RPMI7951 (cell line): Measurements from ENCODE around the gene PPARGC1A. TPM values are rescaled to one million over a fixed set of nuclear protein-coding genes. Genes with fewer than 3 reads are reported as not detected.
A peak's percentile ranks its signal among the peaks of the same experiment; 100 is the strongest.

Experiments used
- DNase-seq: peaks from one replicate; pipeline ENCODE4 v3.0.0-alpha.2; 2012; ENCODE audit warnings: low read depth
- total RNA-seq: library from RNA; depleted of rRNA; stranded (reverse); fragments of >200 nt; shearing (Covaris generic); gene quantifications from 2 replicates; pipeline ENCODE4 v1.2.3, GENCODE V29; 2014

Gene PPARGC1A
- total RNA-seq, 1 experiment from 2014 or later: 0.24 TPM

DNA sequence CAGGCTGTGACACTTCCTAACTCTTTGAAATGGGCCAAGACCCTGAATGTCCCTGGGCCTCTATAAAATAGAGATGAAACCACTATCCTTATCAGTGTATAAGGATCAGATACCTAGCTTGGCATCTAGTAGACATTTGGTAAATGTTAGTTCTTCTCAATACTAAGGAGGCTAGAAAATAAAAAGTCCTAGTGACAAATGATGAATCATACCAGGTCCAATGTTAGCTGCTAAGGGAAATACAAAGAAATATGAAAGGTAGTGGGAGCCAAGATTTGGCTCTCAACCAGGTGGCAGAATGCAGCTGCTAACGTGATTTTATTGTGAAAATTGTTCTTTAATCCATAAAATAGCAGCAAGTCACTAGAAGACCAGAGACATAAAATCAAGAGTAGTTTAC is 19.8 kb upstream of the PPARGC1A start:
- no peak for DNase-seq

DNA sequence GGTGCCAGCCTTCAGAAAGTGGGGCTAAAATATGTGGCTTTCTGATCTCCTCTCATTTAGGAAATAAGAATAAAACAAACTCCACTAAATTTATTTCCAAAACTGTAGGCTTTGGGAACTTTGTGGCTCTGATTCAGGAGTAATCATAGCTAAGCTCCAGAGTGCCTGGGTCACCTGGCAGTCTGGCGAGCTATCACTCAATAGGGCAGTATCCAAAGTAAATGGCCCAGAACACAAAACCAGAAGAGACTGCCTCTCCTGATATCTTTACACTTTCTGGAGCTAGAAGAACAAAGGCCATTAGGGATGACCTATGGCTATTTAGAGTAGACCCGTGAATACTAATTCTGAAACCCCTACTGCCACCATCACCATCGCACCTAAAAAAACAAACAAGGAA is 17.0 kb upstream of the PPARGC1A start:
- DNase-seq: no peak

DNA sequence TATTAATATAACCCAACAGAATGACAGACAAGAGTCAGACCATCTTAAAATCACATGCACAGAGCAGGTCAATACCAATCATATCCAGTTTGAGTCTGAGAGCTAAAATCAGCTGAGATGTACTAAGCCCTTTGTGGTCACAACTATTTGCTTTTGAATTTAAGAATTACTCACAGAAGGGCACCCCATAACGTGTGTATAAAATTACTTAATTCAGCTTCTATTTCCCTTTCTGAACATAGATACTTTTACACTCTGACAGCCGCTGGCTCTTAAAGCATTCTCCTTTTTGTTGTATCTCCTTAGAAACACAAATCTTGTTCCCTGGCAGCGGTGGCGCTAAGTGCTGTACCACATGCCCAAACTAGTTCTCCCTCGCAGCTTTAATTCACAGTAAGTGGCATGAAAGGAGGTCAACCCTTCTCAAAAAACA is 14.8 kb upstream of the PPARGC1A start:
- DNase-seq: no peak

DNA sequence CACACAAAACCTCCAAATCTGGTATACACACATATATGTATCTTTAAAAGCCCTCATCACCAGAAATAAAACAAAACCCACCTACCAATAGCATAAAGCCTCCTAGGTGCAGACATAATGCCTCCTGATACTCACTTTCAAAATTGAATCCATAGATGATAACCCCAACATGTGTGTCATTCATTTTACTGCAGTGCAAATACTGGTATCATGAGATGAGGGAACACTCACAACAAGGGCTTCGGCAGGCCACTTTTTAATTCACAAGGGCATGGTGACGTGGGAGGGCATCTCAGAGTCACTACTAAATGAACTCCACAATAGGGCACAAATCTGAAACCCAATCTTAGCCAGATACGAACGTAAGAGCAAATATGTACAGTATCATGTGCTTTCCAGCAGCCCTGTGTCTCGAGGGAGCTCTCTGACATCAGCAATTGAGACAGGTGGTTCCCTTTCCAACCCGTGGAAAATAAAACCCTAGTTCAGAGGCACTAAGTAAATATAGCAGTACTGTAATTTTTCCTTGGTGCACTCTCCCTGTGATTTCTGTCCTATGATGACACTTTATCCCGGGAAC is 14.1 kb upstream of the PPARGC1A start:
- no peak for DNase-seq

DNA sequence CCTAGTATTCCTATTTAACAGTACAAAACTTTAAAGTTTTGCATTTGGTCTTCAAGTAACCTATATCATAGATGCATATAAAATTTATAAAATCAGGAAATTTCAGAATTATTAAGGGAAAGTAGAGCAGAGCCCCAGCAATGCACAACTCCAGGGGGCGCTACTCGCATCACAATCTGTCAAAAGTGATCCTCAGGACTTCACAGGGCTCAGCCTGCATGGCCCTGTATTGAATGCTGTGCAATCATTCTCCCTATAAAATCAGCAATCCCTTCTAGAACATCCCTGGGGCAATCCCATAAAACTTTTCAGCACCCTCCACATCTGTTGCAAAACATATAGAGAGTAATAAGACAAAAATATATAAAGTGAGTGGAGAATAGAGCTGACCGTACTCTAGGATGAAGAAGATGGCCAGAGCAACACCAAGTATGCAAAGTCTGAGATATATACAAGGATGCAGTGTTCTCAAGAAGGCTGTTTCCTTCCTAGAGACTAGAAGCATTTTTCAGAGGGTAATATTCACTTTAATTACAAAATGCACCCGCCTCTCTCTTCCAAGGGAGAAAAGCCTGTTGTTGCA is 12.5 kb upstream of the PPARGC1A start:
- no peak for DNase-seq

DNA sequence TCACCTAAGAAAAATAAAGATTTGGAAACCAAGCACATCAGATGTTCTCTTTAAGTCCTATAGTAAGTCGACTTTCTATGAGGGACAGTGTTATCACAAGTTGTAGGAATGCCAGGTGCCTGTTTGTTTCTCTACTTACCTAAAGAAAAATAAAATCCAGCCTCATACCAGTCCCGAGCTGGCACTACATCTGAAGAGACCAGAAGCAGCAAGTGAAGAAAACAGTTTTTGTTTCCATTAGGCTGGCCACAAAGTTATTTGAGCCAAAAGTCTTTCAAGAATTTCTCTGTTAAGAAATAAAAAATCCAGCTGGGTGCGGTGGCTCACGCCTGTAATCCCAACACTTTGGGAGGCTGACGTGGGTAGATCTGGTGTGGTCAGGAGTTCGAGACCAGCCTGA is 10.8 kb upstream of the PPARGC1A start:
- no peak for DNase-seq

DNA sequence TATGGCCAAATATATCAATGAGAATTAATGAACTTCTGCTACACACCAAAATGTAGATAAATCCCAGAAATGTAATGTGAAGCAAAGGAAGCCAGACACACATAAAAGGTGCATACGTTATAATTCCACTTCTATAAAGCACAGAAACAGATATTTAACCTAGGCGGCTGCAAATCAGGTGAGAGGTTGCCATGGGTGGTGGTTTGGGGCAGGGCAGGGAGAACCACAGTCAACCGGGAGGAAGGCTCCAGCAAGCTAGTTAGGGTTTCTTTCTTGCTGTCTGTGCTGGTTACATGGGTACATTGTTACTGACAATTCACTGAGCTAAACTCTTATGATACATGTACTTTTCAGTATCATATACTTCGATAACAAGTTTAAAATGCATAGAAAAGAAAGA is 9.7 kb upstream of the PPARGC1A start:
- DNase-seq: no peak

DNA sequence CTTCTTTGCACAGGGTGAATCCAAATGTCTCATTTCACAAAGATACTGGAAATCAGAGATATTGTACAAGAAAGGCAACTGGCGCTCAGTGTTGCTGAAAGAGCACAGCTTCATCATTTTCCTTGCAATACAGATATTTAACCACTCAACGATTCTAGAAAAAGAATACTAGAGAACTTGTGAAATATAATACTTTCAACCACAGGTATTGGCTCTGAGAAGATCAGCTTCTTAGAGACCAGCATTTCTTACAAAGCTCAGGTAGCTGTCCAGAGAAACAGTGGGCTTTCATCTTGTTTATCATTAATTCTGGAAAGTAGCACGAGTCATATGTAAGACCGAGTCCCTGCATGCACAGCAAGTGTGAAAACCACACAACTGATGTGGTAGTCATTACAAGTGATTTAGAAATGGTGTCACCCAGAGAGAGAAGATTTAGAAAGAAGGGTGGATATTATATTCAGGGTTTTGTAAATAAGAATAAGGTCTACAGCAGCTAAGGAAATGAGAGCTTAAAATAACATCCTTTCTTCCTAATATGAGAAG is 7.8 kb upstream of the PPARGC1A start:
- no peak for DNase-seq

DNA sequence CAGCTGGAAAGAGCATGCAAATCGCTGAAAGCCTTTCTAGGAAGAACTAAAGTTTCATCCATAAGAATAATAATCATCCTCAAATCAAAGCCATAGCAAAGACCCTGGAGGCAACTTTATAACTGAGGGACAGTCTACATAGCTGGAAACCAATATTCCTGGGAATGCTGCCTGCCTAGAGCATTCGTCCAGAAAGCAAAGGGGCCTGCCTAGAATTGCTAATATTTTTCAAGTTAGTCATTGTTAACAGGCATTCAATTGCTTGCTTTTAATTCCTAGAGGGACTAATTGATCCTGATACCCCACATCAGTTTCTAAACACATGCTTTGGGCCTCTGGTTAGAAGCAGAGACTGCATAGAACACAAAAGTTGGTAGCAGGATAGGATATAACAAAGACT is 4.2 kb upstream of the PPARGC1A start:
- no peak for DNase-seq

DNA sequence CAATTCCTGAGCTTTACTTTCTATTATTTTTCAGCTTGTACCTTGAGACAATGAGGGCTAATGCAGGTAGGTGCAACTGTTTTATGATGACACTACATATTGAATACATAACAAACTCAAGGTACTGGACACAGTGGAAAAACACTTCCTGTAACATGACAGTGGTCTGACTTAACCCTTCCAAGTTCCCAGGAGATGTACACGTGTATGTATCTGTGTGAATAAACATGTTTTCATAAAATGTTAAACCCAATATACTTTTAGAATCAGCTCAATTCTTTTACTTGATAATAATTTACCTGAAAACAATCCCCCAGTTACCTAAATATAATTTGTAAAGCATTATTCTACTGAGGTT is 1.2 kb upstream of the PPARGC1A start:
- DNase-seq: no peak

DNA sequence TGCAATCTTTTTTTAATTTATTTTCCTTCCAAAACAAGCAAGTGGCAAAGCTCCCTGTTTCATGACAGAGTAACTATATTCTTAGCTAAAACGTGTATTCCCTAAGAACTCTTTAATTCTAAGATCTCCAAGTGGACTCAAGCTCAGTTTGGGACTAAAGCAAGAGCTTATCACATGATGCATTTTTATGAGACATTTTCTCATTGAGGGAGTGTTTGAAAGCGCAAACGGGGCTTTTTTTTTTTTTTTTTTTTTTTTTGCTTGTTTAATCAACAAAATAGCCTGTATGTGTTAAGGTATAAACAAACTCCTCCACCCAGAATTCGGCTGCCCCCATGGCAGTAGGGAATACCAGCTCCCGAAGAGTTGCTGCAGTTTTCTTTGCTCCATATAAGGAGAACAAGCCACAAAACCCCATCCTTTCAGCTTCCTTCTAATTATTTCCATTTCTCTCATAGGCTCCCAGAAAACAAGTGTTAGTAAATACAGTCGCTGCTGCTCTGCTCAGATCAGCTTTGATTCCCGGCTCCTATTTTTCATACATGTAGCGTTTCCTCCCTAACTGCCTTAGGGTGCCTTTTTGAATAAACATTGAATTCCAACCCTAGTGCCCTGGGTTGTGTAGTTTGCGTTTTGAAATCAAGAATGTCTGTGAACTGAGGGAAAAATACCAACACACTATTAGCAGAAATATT is 669 bp upstream of the PPARGC1A start:
- DNase-seq: peak; percentile 15

DNA sequence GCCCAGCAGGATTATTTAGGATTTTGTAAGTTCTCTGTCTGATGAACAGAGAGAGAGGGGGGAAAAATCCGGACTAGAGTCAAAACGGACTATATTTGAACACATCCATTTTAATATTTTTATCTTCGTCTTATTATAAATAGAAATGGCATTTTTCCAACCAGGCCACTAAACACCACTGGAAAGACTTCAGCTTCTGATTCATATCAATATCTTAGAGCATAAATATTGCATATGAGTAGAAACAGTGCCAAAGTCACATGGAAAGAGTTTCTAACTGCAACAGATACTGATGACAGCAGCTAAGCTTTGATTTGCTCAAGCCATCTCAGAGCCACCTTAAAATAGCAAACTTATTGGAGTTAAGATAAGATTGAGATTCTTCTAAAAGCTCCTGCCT is 456 bp downstream of the PPARGC1A start:
- no peak for DNase-seq

DNA sequence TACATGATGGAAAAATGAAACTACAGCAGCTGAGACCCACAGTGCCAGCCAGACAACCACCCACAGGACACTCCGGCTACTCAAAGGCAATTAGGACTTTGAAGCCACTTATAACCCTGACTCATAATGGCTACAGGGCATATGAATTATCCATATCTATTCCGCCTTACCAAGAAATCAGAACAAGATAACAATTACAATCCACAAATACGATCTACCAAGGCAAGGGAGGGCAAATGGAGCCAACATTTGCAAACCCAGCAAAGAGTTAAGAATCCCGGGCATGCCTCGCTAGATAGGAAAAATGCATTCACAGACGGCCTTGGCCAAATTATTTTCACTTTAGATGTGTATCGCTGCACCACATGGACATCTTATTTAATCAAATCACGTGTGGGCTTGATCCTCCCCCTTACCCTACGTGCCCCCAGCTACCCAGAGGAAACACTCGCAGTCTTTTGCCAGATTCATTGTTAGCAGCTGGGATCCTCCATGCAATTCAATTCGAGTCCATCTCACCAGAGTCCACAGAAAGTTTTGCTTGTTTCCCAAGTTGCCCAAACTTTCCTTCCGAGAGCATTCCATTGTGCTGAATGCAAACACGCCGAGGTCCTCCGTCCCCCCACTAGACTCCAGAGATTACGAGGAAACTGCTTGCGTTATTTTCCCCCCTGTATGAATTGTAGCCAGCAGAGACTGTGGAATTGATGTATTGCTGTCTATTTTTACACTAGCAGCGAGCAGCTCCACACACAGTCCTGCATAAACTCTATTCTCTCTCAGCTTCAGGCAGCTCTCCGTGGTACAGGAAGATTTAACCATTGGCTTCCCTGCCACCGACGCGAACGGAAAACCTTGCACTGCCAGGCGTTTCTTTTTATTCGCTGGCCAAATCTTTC is 1.2 kb downstream of the PPARGC1A start:
- DNase-seq: peak; percentile 64

DNA sequence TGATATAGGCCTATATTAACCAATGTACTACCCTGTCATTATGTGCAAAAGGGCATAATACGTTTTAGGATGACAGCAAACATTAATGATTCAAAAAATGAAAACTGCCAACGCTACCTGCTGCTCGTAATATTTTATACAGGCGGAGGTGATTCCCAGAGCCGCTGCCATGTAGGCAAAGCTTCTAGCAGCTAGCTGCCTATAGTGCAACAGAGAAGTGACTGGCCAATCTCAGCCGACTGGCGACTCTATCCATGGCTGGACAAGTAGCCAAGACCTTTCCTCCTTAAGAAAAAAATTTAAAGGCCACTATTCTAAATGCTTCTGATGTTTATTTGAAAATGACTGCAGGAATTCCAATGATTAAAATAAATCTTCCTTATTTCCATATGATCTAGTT is 1.9 kb downstream of the PPARGC1A start:
- DNase-seq: no peak

DNA sequence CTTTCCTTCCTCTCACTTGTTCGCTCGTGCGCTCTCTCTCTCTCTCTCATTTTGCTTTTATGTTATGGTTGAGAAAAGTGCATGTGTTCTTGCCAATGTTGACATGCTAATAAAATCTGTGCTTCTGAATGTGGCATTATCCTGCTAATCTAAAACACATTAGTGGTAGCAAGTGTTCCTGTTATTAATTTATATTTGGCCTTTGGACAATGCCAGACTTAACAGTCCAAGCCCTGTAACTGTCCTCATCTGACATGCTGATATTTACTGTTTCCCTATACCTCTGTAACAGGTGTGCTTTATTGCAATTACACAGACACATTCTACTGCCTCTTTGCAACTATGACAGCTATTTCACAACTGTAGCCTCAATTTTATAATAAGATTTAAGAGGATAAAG is 2.7 kb downstream of the PPARGC1A start:
- DNase-seq: no peak

DNA sequence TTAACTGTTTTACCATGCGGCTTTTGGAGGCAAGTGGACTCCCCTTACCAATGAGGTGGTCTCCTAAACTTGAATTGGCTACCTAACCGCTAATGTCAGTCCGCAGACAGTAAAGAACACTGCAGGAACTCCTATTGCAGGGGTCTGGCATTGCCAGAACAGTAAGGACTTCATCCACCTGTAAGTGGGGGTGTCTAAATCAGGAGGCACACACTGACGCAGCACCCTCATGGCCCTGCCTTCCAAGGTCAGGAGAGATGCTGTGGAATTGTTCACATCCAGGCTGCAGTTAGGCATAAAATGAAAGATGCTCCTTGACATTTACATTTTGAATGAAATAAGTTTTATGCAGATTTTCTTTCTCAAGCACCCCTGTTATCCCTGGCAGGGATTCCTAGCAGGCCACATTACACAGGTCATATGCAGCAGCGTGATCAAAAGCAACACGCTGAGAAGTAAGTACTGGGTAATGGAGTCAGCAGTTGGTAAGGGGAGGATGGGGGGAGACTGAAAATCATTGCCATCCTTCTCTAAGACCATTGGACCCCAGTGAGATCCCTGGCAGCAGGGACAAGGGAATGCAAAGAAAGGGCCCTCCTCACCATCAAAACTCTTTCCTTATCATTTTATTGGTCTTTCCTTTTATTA is 3.8 kb downstream of the PPARGC1A start:
- no peak for DNase-seq

DNA sequence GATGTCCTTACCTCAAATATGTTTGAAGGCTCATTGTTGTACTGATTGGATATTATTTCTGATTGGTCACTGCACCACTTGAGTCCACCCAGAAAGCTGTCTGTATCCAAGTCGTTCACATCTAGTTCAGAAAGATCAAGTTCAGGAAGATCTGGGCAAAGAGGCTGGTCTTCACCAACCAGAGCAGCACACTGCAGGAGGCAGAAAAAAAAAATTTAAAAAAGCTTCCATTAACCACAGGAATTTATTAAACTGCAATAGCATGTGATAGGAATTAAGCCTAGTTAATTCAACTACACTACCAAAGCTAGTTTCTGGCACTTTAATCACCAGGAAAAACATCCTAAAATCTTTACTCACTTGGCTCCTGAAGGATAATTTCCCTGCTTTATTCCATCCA is 5.1 kb downstream of the PPARGC1A start:
- DNase-seq: no peak

DNA sequence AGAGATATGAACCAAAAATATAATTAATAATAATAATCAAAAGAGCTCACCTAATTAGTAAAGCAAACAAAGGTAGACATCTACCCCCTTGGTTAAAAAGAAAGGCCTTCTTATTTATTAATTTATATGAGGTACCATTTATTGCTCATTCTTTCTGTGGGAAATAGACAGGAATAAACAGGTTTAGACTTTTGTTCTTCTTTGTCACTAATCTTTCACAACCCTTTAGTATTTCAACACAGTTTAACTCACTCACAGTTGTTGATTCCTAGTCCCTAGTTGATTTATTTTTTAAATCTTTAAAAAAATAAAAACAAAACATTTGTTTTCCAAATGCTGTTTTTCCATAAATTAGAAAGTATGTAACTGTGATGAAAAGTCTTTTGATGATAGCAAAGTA is 5.6 kb downstream of the PPARGC1A start:
- DNase-seq: no peak

DNA sequence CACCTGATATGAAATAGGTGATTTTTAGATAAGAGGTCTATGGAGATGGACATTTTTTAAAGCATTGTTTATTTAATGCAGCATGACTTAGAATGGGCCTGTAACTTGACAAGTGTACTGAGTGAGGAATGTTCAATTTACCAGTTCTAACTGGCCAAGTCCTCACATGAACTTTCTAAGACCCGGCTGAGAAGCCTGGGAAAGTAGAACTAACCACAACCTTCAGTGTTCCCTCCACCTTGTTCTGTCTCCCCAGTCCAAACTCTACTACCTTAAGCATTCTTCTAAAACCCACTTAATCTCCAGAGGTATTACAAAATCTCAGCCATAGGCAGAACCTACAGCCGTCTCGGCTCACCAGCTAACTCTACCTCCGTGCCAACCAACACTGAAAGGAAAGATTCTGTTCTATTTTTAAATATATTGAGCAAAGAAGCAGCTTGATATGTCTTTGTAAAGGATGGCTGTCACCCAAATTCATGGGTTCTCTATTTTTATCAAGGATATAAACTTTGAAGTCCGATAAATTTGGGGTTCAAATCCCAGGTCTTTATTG is 6.8 kb downstream of the PPARGC1A start:
- DNase-seq: no peak

DNA sequence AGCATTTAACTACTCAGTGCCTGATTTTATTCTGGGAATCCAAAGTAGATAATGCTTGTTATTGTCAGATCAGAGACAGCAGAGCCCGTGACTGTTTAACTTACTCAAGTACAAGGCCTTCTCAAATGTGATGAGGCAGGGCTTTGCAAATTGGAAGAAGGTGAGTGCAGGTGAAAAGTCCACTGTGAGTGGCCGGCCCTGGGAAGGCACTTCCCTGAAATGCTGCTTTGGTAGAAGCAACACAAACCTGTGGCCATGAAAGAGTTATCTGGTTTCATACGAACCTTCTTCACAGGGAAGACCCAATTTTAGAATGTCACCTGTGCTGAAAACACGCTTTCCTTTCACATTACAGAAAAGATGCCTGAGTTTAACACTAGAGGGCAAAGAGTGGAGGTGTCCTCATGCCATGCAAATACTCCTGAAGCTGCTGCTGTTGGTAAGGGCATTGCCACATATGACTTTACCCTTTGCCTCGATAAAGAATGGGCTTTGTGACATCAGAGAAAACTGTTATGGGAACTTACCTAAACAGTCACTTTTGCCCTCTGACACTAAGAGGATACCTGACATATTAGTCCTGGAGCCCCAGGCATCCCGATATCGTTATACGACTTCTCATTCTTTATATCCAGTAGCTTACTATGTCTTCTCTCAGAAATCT is 8.0 kb downstream of the PPARGC1A start:
- DNase-seq: no peak

DNA sequence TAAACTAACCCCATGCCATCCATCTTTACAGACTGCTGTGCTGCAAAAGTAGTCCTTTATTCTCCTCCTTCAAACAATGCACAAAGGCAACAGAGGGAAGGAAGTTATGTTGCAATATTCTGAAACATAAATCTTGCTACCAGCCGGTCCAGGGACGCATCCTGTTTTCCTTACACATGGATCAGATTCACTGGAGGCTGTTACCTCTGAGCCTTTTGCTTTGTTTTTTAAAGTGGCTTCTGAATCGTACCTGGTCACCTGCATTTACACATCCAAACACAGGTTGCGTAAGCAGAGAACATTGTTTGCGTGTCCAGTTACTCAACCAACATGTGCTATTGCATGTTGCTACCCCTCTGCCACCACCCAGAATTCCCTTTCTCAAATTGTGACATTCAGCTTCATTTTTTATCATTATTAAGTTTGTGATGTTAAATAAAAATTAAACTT is 8.8 kb downstream of the PPARGC1A start:
- no peak for DNase-seq
